ENCODE data around the gene GAREM1.

DNA sequence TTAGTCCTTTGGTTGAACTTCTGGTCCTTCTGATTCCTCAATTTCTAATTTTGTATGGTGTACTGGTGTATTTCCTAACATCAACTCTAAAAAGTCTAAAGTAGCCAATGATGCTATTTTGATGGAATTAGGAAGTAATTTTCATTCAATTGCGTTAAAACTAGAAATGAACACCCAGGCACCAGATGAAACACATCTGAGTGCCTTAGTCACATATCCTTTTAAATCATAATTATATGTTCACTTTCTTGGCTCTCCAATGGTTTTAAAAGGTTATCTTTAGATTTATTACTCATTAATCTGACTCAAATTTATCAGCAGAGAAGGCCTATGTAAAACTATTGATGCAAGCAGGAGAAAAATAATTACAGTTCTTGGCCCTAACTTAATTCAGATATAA lies 119.7 kb downstream of the GAREM1 start:
- TF ChIP-seq, protein P1, sequence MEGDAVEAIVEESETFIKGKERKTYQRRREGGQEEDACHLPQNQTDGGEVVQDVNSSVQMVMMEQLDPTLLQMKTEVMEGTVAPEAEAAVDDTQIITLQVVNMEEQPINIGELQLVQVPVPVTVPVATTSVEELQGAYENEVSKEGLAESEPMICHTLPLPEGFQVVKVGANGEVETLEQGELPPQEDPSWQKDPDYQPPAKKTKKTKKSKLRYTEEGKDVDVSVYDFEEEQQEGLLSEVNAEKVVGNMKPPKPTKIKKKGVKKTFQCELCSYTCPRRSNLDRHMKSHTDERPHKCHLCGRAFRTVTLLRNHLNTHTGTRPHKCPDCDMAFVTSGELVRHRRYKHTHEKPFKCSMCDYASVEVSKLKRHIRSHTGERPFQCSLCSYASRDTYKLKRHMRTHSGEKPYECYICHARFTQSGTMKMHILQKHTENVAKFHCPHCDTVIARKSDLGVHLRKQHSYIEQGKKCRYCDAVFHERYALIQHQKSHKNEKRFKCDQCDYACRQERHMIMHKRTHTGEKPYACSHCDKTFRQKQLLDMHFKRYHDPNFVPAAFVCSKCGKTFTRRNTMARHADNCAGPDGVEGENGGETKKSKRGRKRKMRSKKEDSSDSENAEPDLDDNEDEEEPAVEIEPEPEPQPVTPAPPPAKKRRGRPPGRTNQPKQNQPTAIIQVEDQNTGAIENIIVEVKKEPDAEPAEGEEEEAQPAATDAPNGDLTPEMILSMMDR (conservative IDR thresholded peaks at IDR 0.05) = no peak
- no peak for TF ChIP-seq ZFX (IDR thresholded peaks at IDR 0.05)
